D721Med (cell line): ENCODE results near the gene ZNF804A.

Experiments
- DNase-seq: peaks from one replicate; pipeline ENCODE4 v3.0.0; 2011; ENCODE audit warnings: low spot score; ENCODE audit not compliant: insufficient read length
- FAIRE-seq: peaks from 2 replicates; lab custom pipeline; 2011; peaks lifted over from hg19 to GRCh38; lab: Jason Lieb, UNC
- TF ChIP-seq, protein P1 (sequence below): IDR thresholded peaks from 2 replicates; pipeline ENCODE4 v1.5.1; 2012; ENCODE audit warnings: mild to moderate bottlenecking, control low read depth; ENCODE audit not compliant: insufficient read depth; ENCODE audit errors: missing control alignments

ZNF804A gene

DNA sequence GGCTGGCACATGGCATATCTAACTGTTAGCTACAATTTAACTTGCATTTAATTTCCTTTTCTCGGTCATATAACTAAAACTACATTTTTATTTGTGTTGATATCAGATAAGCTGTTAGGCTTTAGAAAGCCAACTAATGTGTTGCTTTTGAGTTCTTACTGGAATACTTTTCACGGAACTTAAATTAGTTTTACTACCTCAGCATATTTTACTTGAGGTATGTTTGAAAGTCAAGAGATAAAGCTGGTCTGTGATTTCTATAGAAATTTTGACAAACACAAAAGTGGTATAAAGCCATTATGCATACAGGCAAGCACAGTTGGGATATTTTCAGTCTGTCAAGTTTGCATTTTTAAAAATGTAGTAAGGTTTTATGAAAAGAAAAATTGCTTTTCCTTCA is 162.6 kb downstream of the ZNF804A start:
- FAIRE-seq (no peak), DNase-seq (no peak)
- TF ChIP-seq, protein P1, sequence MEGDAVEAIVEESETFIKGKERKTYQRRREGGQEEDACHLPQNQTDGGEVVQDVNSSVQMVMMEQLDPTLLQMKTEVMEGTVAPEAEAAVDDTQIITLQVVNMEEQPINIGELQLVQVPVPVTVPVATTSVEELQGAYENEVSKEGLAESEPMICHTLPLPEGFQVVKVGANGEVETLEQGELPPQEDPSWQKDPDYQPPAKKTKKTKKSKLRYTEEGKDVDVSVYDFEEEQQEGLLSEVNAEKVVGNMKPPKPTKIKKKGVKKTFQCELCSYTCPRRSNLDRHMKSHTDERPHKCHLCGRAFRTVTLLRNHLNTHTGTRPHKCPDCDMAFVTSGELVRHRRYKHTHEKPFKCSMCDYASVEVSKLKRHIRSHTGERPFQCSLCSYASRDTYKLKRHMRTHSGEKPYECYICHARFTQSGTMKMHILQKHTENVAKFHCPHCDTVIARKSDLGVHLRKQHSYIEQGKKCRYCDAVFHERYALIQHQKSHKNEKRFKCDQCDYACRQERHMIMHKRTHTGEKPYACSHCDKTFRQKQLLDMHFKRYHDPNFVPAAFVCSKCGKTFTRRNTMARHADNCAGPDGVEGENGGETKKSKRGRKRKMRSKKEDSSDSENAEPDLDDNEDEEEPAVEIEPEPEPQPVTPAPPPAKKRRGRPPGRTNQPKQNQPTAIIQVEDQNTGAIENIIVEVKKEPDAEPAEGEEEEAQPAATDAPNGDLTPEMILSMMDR, result no peak

- FAIRE-seq (no peak), DNase-seq (no peak)
- TF ChIP-seq, protein P1, result no peak
Observed at GRCh38 chr2:184765112-184765895, 167.0 kb downstream of the ZNF804A start.

GRCh38 chr2:184767059-184767458 is 168.7 kb downstream of the ZNF804A start:
- DNase-seq (no peak), FAIRE-seq (no peak)
- TF ChIP-seq, protein P1, result no peak

DNA sequence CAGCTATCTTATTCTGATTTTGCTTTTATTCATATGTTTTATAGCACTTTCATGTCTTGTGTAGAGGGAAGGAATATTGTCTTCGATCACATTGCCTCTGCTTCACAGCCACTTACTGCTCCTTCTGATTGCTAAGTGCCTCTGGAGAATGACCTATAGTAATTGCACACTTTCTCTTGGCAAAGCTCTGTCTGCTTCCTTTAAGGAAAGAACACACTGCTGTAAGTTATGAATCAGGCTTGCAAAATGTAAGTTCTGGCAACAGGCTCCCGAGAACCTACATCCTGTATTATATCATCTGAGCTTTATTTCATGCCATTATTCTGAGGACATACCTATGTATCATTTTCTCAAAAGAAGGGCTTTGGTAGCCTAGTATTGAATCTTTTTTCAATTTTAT is 170.7 kb downstream of the ZNF804A start:
- no peak for DNase-seq

DNA sequence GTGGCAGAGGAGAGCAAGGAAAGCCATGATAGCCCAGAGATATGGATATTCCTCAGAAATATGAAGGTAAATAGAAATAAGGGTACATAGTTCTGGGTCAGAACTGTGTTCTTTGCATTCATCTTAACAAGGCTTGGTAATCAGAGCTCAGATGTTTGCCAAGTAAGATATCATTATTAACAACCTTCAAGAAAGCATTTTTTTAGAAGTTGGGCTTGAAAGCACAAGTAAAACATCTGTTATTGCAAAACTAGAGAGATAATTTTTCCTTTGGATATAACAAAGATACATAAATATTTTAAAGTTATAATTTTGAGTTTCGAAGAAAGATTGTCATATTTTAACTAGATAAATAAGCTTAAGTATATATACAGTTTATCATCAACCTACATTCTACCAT is 171.4 kb downstream of the ZNF804A start:
- TF ChIP-seq, protein P1, result no peak
- DNase-seq, result no peak
- no peak for FAIRE-seq

More for the DNA sequence above, 170.7 kb downstream of the ZNF804A start:
- TF ChIP-seq, protein P1, result no peak
- FAIRE-seq, result no peak

DNA sequence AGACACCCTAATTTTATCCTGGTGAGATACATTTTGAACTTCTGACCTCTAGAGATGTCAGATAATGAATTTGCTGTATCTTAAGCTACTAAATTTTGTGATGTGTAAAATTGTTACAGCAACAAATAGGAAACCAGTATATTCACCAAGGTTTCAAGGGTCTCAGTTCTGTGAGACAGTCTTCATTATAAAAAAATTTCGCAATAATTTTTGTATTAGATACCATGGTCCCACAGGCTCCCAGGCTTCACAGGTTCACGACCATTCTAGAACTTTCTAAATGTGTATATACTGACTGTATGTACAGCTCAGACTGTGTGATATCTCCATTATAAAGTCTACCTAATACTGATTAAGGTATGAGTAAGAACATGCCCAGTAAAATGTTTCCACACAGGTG is 181.4 kb downstream of the ZNF804A start:
- TF ChIP-seq, protein P1, result no peak
- FAIRE-seq, result no peak
- DNase-seq, result no peak

DNA sequence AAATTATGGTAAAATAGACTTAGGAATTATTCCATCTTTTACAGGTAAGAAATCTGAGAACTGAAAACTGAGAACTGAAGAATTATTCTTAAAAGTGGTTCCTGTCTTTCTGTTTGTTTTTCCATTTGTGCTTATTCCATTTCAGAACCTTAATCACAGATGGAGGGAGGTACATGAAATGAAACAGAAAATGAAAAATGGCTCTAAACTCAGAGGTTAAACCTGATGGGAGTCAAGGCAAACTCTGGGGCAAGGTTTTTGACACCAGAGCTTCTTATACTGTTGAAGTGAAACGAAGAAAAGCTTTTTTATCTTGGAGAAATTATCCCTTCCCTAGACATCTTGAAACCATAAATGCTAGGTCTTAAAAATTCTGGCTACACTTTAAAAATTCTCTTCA is 182.1 kb downstream of the ZNF804A start:
- FAIRE-seq (no peak), DNase-seq (no peak)
- TF ChIP-seq, protein P1, result no peak
